CD4-positive, alpha-beta T cell treated with Interleukin-15 for 4 hours (primary cell): Measurements from ENCODE around the gene BICD1.
"Not testable (repeated sequence)": the region's sequence is repeated elsewhere in the genome, so short reads cannot be mapped to it uniquely, and the experiment has no call there.

Experiments
- DNase-seq: peaks from one replicate; pipeline ENCODE4 v3.0.0-alpha.2; 2020; ENCODE audit warnings: low spot score

The BICD1 gene

DNA sequence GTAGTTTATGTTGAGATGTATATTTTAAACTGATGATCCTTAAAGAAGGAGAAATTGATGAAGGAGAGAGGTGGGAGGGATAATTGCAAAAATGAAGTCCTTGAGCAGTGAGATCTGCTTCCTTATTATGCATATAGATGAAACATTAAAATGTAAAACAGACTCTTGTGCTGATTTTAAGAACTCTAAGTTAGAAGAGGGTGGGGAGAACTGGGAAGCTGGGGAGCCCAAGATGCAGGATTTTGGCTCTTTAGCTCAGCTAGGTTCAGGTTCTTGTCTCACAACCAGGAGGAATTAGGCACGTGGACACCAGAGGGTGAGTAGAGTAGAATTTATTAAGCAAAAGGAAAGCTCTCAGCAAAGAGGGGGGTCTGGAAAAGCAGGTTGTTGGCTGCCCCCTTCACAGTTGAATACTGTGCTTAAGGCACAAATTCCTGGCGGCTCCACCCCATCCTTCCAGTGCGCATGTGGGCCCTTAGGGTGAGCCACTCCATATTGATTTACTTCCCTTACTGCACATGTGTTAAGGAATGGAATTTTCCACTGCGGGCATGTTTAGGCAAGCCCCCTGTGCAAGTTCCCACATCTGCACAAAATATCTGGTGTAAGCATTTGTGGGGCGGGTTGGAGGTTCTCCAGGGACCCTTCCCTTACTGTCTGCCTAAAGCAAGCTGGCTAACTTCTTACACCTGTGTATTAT is 141.9 kb downstream of the BICD1 start:
- no peak for DNase-seq

DNA sequence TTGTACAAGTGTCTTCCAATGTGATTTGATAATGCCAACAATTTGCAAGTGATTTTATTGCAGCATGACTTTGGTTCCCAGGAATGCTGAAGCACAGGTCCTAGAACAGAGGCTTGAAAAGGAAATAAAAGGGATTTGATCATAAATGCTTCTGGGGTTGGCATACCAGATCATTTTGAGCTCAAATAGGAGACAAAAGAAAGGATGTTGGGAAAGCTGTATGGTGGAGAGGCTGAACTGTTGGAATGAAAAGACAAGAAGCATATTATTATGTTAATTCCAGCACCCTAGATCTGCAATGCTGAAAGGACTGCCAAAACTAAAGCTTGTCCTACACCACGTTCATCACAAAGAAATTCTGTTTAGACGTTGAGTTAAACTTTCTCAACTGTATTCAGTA is 143.1 kb downstream of the BICD1 start:
- no peak for DNase-seq

DNA sequence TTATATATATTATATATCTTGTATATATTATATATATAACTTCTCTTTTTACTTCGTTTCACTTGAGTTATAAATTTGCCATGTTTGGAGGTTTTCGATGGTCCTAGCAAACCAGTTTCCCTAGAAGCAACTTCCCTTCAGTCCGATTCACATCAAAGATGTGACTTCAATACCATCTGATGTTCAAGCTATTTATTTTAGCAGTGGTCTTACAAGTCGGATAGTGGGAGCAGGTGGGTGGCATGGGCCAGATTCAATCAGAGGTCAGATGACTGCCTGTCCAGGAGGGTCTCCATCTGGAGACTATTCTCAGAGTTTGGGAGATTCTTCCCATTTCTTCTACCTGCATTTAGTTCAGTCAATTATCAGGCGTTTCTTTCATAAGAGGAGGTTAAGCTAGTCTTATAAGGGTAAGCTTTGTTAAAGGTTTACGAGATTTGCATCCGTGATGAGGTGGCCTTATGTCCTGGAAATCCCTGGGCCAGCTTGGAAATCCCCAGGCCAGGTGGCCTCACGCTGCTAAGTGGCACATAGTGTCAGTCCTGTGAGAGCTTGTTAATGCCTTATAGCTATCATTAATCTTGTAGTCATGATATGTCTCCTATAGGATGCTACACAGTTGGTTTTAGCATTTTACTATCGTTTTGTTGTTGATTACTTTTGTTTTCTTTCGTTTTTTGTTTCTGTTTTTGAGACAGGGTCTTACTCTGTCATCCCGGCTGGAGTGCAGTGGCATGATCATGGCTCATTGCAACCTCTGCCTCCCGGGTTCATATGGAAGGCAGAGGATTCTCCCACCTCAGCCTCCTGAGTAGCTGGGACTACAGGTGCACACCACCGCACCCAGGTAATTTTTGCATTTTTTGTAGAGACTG is 145.8 kb downstream of the BICD1 start:
- no peak for DNase-seq

DNA sequence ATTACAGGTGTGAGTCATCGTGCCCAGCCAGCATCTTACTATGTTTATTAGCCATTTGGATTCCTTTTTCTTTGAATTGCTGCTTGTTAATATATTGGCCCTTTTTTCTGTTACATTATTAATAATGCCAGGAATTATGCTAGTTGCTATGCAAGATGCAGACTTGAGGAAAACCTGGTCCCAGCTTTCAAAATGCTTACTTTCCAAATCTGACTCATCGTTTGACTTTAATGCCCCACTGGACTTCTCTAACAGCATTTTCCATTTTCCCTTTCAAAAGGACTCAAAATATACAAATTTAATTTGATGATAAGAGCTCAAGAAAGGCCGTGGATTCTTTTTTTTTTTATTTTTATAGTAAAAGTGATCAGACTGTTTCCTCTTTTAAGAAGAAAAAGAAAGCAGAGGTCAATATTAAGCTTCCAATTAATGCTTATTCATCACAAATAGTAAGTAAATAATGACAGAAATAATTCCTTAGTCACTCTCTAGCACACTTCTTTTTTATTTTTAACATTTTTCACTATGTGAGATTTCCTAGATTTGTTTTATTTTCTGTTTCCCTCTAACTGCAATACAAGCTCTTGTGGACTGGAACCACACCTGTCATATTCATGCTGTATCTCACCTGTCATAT is 146.6 kb downstream of the BICD1 start:
- DNase-seq: no peak

DNA sequence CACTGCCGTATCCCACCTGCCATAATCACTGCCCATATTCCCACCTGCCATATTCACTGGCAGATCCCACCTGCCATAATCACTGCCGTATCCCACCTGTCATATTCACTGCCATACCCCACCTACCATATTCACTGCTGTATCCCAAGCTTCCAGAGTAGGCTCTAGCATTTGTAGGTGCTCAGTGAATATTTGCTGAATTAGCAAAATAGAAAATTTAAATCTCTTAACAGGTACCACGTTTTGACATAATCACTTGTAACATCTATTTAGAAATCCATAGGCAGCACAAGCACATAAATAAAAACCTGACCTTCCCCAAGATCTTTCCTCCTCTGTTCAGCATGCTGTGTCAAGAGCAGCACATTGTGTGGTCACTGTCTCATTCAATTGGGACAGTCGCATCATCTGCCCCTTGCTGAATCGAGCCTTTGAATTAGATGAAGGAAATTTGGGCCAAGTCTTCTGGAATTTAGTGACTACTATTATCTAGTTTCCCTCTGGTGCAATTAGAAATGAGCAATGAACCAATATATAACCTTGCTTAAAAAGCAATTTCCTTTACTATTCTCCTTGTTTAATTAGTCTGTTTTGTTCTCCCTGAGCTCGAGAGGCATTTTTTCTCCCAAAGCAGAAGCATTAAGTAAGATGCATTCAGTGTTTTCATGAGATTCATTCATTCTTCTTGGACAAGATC is 147.8 kb downstream of the BICD1 start:
- no peak for DNase-seq

DNA sequence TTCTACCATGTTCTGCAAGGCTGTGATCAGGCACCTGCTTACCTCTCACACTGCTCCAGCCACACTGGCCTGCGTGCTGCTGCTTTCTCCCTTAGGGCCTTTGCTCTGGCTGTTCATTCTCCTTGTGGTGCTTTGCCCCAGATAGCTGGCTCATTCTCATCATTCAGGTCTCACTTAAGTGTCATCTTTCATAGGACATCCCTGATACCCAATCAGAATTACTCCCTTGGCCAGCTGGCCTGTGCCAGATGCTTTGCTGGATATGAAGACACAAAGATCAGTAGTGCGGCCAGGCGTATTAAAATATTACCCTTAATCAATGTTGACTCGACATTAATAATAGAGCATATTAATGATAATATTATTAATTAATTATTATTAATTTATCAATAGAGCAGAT is 148.9 kb downstream of the BICD1 start:
- DNase-seq: no peak

DNA sequence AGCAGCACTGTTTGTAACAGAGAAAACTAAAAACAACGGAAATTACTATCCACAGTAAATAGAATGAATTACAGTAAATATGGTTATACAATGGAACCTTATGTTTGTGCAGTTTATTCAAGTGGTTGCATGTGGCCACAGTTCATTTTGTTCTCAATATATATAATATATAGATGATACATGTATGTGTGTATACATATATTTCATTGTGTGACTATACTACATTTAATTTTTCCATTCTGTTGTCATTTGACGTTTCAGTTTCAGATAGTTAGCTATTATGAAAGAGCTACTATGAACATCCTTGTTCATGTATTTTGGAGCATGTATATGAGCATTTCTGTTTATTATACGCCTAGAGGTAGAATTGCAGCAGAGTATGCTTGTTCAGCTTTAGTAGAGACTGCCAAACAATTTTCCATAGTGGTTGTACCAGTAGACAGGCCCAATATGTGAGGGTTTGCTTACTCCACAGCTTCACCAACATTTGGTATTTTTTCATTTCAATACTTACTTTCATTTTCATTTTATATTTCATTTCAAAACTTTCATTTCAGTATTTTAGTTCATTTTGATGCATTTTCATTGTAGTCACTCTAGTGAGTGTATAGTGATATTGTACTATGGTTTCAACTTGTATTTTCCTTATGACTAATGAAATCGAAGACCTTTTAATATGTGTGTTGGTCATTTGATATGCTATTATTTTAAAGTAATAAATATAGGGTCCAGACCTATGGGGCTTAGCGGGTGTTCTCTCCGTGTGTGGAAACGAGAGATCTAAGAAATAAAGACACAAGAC is 151.2 kb downstream of the BICD1 start:
- no peak for DNase-seq

DNA sequence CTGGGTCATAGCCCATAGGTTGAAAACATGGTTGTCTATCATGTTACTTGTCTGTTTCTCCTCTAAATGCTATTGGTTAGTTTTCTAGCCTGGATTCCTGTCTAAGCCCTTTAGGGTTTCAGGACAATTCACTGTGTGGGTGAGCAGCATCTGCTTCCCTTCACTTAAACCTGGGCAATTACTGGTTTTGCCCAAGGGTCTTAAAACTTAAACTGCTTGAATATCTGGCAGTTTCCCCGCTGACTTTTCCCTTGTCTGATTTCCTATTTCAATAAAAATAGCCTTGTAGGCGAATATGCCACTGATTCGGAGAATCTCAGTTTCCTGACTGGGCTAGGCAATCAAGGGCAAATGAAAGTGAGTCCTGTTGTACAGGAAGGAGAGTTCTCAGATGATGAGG is 154.0 kb downstream of the BICD1 start:
- DNase-seq: no peak

DNA sequence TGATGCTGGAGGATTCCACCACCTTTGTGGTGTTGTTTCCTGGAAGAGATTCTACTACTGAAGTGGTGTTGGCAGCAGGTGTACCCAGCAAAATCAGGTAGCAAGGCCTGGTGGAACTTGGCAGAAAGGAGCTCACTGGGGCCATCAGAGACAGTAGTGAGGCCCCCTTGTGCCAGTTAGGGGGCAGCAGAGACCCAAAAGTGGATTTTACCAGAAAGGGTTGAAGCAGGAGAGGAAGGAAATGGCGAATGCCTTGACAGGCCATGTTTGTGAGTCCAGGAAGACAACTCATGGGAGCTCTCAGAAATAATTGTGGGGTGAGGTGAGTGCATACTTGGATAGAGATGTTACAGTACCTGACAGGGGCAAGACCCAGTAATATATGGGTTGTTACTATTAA is 155.0 kb downstream of the BICD1 start:
- no peak for DNase-seq

DNA sequence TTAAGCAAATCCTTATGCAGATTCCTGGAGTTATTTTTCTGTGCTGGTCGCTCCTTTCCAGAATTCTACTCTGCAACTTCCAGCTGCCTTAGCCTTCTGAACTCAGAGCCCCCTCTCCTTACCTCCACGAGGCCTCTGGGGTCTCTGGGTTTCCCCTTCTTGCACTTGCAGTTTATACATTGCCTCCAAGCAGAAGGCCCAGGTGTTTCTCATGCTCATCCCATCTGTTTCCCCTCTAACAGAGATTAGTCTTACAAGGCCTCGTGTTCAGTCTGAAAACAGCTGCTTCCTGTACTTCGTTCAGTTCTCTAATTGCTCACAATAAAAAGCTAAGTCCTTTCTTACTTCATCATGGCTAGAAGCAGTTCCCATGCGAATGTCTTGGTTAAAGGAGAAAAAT is 158.3 kb downstream of the BICD1 start:
- DNase-seq: no peak

DNA sequence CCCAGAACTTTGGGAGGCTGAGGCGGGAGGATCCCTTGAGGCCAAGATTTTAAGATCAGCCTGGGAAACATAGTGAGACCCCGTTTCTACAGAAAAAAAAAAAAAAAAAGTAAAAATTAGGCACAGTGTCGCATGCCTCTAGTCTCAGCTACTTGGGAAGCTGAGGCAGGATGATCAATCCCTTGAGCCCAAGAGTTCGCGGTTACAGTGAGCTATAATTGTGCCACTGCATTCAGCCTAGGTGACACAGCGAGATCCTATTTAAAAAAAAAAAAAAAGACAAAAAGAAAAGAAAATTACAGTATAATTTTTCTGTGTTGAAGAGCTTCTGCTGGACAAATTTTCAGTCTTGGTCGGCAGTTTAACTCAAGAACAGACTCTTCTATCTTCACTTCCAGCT is 158.8 kb downstream of the BICD1 start:
- DNase-seq: no peak

DNA sequence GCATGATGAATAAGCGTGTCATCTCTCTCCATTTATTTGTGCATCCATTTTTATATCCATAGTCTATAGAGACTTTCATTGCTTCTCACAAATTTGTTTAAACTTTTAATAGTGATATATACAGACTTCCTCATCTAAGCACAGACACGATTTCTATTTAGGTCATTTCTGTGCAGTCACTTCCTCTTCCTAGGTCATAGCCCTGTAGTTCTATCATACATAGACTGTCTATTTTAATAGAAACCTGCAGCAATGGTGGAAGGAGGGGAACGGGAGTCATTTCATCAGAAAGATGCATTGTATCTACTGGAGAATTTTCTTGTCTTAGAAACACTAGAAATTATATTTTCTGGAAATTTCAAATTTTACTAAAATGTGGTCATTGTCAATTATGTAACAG is 159.3 kb downstream of the BICD1 start:
- DNase-seq: no peak

DNA sequence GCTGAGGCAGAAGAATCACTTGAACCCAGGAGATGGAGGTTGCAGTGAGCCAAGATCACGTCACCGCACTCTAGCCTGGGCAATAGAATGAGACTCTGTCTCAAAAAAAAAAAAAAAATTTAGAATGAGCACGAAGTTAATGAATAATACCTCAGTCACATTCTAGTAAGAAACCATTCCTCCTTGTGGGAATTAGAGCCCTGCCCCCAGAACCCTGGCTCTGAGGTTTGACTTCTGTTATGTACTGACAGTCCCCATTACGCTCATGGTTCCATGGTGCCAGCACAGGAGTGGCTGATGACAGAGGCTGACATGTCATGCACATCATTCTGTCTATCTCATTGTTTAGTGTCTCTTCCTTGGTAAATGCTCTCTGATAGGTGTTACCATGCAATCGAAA is 160.1 kb downstream of the BICD1 start:
- DNase-seq: no peak

DNA sequence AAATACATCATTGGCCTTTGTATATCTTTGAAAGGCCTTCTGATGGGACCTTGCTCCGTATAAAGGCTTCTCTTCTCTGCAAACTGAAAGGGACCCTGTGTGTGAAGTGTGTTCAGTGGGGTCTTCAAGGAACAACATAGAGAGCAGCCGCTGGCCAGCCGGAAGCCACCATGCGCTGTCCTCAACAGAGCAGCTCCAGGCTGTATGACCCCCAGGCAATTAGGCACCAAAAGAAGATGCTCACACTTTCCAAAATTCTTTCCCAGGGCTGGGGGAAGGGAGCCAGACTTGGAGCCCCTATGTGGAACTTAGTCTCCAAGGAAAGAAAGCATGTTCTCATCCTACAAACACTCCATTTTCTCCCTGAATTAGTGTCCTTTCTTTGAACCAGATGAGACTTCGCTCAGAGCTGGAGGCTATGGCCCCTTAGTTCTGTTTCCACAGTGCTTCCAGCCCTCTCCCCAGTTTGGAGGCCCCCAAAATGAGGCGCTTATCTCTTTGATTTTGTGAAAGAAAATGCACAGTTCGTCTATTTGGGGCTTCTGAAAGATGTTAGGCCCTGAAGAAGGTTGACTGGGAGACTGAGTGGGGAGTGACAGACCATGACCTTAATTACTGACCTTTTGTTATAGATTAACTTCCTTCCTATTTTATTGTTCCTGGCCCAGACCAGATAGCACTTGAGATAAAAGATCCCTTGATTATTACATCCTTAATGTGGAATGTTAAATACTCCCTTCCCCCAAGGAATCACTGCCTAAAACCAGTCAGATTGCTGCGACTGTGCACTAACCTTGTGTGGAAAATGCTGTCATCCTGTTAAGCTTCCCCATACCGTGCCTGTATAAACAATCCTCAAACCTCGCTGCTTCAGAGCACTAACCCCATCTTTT is 164.4 kb downstream of the BICD1 start:
- DNase-seq: no peak

DNA sequence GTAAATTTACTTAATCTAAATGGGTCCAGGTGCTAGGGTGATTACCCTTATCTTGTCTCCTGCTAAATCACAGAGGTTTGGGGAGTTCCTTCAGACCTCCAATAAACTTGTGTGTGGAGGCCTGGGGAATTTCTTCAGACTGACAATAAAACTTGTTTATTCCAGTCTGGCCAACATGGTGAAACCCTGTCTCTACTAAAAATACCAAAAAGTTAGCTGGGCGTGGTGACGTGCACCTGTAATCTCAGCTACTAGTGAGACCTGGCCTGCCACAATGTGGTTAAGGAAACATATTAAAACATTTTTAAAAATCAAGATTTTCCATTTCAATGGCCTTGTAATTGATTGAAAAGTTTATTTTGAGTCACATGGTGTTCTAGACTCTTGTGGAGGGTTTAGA is 165.8 kb downstream of the BICD1 start:
- no peak for DNase-seq

DNA sequence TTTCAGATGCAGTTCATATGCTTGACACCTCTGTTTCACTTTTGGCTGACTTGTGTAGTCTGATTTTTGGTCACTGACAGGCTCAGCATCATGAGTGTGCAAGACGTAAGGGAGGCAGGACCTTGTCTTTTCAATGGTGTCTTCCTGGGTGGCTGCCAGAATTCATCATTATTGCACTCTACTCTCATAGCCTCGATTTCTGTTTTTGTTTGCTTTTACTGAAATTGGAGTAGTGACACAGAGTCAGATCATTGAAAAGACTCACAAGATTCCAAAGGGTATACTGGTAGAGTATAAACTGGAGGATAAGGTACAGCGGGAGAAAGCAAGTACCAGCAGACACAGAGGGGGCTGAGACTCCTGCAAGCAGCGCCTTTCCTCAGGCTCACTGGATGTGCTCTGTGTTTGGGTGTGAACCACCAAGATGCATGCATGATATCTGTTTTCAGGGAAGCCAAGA is 166.4 kb downstream of the BICD1 start:
- DNase-seq: no peak

DNA sequence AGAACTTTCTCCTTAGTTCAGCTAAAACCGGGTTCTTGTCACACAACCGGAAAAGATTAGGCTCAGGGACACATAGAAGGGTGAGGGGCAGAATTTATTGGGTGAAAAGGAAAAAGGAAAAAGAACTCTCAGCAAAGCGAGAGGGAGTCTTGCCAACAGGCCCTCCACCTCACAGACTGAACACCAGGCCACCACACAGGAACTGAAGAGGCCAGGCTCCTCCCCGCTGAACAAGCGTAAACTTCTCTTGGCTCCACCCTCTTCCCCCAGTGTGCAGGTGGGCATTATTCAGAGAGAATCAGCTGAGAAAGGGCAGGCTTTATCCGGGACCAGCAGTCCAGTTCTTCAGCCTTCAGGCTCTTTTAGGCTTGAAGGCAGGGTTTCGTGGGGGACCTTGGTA is 167.1 kb downstream of the BICD1 start:
- peak; percentile 20 for DNase-seq

DNA sequence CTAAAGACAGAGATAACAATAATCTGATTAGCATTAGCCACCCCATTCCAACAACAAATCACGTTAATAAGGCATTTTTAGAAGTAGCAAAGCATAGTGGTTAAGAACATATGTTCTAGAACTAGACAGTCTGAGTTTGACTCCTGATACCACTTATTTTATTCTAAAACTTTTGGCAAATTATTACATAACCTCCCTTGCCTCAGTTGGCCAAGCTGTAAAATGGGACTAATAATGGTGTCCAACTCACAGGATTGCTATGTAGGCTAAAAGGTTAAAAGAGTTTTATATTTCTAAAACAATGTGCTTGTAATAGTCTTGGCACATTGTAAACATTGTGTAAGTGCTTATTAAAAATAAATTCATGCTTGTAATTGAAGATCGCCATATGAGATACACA is 168.0 kb downstream of the BICD1 start:
- no peak for DNase-seq

DNA sequence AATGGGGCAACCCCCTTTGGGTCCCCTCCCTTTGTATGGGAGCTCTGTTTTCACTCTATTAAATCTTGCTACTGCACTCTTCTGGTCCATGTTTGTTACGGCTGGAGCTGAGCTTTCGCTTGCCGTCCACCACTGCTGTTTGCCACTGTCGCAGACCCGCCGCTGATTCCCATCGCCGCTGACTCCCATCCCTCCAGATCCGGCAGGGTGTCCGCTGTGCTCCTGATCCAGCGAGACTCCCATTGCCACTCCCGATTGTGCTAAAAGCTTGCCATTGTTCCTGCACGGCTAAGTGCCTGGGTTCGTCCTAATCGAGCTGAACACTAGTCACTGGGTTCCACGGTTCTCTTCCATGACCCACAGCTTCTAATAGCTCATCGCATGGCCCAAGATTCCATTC is 168.9 kb downstream of the BICD1 start:
- not testable (repeated sequence) for DNase-seq

DNA sequence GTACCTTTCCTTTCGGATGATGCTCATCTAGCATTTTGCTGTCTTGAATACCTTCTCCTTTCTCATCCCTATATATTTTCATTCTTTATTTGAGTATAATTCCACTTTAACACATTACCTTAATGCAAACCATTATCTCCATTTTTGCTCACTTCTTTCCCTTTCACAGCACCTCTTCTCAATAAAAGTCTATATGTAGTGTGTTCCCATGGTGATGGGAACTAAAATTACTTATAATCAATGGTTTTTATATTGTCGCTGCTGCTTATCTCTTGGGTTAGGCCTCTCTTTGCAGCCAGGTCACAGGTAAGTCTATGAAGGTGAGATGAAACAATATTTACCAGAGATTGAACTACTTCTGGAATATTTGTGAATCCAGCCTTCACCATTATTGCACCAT is 171.1 kb downstream of the BICD1 start:
- no peak for DNase-seq

DNA sequence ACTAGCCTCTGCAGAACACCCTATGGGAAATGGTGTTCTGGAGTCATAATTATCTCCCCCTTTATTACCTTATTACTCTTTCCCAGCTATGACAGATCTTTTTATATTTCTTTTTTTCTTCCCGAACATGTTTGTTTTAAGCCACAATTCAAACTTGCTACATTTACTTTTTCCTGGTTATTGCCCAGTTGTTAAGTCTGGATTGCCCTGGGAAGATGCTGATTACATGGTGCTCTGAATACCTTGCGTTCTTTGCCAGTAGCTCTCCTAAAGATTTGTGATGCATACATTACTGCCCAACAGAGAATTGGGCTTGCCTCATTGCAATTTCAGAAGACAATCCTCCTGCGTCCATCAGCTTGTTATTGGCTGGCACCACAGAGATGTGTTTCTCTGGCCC is 174.5 kb downstream of the BICD1 start:
- DNase-seq: no peak
